Ishikawa (cell line): ENCODE measurements around the gene RANBP10.

ENCODE experiments used
- CEBPB ChIP-seq: IDR thresholded peaks from 2 replicates; pipeline ENCODE4 v1.6.1; 2012
- CREB1 ChIP-seq: IDR thresholded peaks from 2 replicates; pipeline ENCODE4 v1.6.1; 2012; ENCODE audit warnings: low read depth
- EGR1 ChIP-seq: IDR thresholded peaks from 2 replicates; pipeline ENCODE4 v1.6.1; 2012
- EP300 ChIP-seq: IDR thresholded peaks from 2 replicates; pipeline ENCODE4 v1.6.1; 2012; ENCODE audit warnings: borderline replicate concordance
- FOXM1 ChIP-seq: IDR thresholded peaks from 2 replicates; pipeline ENCODE4 v1.6.1; 2012; ENCODE audit warnings: low read depth, borderline replicate concordance
- MAX ChIP-seq: IDR thresholded peaks from 2 replicates; pipeline ENCODE4 v1.6.1; 2012
- NFIC ChIP-seq: IDR thresholded peaks from 2 replicates; pipeline ENCODE4 v1.6.1; 2012
- RAD21 ChIP-seq: IDR thresholded peaks from 2 replicates; pipeline ENCODE4 v1.6.1; 2012; ENCODE audit warnings: low read depth
- REST ChIP-seq: IDR thresholded peaks from 2 replicates; pipeline ENCODE4 v1.6.1; 2012; ENCODE audit warnings: low read depth, mild to moderate bottlenecking
- TAF1 ChIP-seq: IDR thresholded peaks from 2 replicates; pipeline ENCODE4 v1.6.1; 2012; ENCODE audit warnings: low read depth, mild to moderate bottlenecking
- TCF12 ChIP-seq: IDR thresholded peaks from 2 replicates; pipeline ENCODE4 v1.6.1; 2012; ENCODE audit warnings: low read depth
- TEAD4 ChIP-seq: IDR thresholded peaks from 2 replicates; pipeline ENCODE4 v1.6.1; 2012
- USF1 ChIP-seq: IDR thresholded peaks from 2 replicates; pipeline ENCODE4 v1.6.1; 2012
- YY1 ChIP-seq: IDR thresholded peaks from 2 replicates; pipeline ENCODE4 v1.6.1; 2012; ENCODE audit warnings: low read depth
- ZBTB7A ChIP-seq: IDR thresholded peaks from 2 replicates; pipeline ENCODE4 v1.6.1; 2012; ENCODE audit warnings: low read depth

Gene RANBP10

GRCh38 chr16:67825906-67826305 is 19.5 kb upstream of the RANBP10 start:
- TF ChIP-seq MAX = no peak
- no peak for TF ChIP-seq EGR1
- TF ChIP-seq CEBPB = no peak
- TF ChIP-seq TCF12 = no peak
- TF ChIP-seq TEAD4 = no peak
- no peak for TF ChIP-seq RAD21
- TF ChIP-seq ZBTB7A = no peak
- no peak for TF ChIP-seq NFIC
- no peak for TF ChIP-seq REST
- no peak for TF ChIP-seq FOXM1
- TF ChIP-seq YY1 = no peak

- no peak for TF ChIP-seq TCF12
Observed at GRCh38 chr16:67825119-67825518, 18.8 kb upstream of the RANBP10 start.

- no peak for TF ChIP-seq FOXM1
- TF ChIP-seq MAX = no peak
Observed at GRCh38 chr16:67822511-67822910, 16.2 kb upstream of the RANBP10 start.

GRCh38 chr16:67820608-67821259 is 14.4 kb upstream of the RANBP10 start:
- no peak for TF ChIP-seq YY1
- TF ChIP-seq CREB1 = no peak
- no peak for TF ChIP-seq EGR1
- TF ChIP-seq FOXM1 = no peak
- no peak for TF ChIP-seq TAF1
- TF ChIP-seq EP300 = no peak
- TF ChIP-seq ZBTB7A = no peak
- TF ChIP-seq REST = no peak
- no peak for TF ChIP-seq MAX
- TF ChIP-seq USF1 = no peak

- TF ChIP-seq CEBPB (no peak), EGR1 (no peak), MAX (no peak), CREB1 (no peak), RAD21 (no peak), TCF12 (no peak), EP300 (no peak), FOXM1 (no peak)
Observed at GRCh38 chr16:67814567-67814966, 8.2 kb upstream of the RANBP10 start.

GRCh38 chr16:67811899-67812298 is 5.5 kb upstream of the RANBP10 start:
- no peak for TF ChIP-seq NFIC
- TF ChIP-seq TEAD4 = no peak
- TF ChIP-seq USF1 = no peak
- no peak for TF ChIP-seq CEBPB

GRCh38 chr16:67807148-67807682 is 855 bp upstream of the RANBP10 start:
- 0 out of 2 replicates have a peak, but pooled peaks have one; percentile 47 for TF ChIP-seq MAX
- no peak for TF ChIP-seq REST
